ENCODE measurements around the gene UBL7.
"Not testable (repeated sequence)": the region's sequence is repeated elsewhere in the genome, so short reads cannot be mapped to it uniquely, and the experiment has no call there.

The UBL7 gene

GRCh38 chr15:74460871-74461846, at the start of gene UBL7:
Gene UBL7, minus strand, starts transcription at chr15:74461160. Its CDS starts 2,293 bp downstream, at chr15:74458867.
- DNase-seq (ENCODE audit: low read depth): peak; percentile 98

GRCh38 chr15:74506515-74506840, 45.5 kb upstream of the UBL7 start:
- no peak for DNase-seq (ENCODE audit: low read depth)

- no peak for DNase-seq (ENCODE audit: low read depth)
Measured at GRCh38 chr15:74505837-74506514, 45.0 kb upstream of the UBL7 start.

GRCh38 chr15:74504836-74505235, 43.9 kb upstream of the UBL7 start:
- no peak for DNase-seq (ENCODE audit: low read depth)

GRCh38 chr15:74504418-74504817, 43.5 kb upstream of the UBL7 start:
- DNase-seq (ENCODE audit: low read depth): no peak

- no peak for DNase-seq (ENCODE audit: low read depth)
Measured at GRCh38 chr15:74502301-74502700, 41.3 kb upstream of the UBL7 start.

GRCh38 chr15:74500401-74500800, 39.4 kb upstream of the UBL7 start:
- no peak for DNase-seq (ENCODE audit: low read depth)

- no peak for DNase-seq (ENCODE audit: low read depth)
Measured at GRCh38 chr15:74499366-74499765, 38.4 kb upstream of the UBL7 start.

- no peak for DNase-seq (ENCODE audit: low read depth)
Measured at GRCh38 chr15:74497584-74497983, 36.6 kb upstream of the UBL7 start.

GRCh38 chr15:74496648-74497047, 35.7 kb upstream of the UBL7 start:
- no peak for DNase-seq (ENCODE audit: low read depth)

GRCh38 chr15:74490339-74490689, 29.4 kb upstream of the UBL7 start:
- DNase-seq (ENCODE audit: low read depth): no peak

- DNase-seq (ENCODE audit: low read depth): peak; percentile 26
Measured at GRCh38 chr15:74489518-74490338, 28.8 kb upstream of the UBL7 start.

- no peak for DNase-seq (ENCODE audit: low read depth)
Measured at GRCh38 chr15:74488776-74489175, 27.8 kb upstream of the UBL7 start.

GRCh38 chr15:74482661-74483060, 21.7 kb upstream of the UBL7 start:
- DNase-seq (ENCODE audit: low read depth): no peak

- DNase-seq (ENCODE audit: low read depth): not testable (repeated sequence)
Measured at GRCh38 chr15:74480364-74480763, 19.4 kb upstream of the UBL7 start.

GRCh38 chr15:74471621-74472020, 10.7 kb upstream of the UBL7 start:
- DNase-seq (ENCODE audit: low read depth): not testable (repeated sequence)

- DNase-seq (ENCODE audit: low read depth): no peak
Measured at GRCh38 chr15:74470631-74471395, 9.9 kb upstream of the UBL7 start.

GRCh38 chr15:74468341-74469032, 7.5 kb upstream of the UBL7 start:
- DNase-seq (ENCODE audit: low read depth): no peak

- DNase-seq (ENCODE audit: low read depth): no peak
Measured at GRCh38 chr15:74466570-74466969, 5.6 kb upstream of the UBL7 start.

GRCh38 chr15:74464897-74465296, 3.9 kb upstream of the UBL7 start:
- DNase-seq (ENCODE audit: low read depth): no peak

GRCh38 chr15:74464216-74464615, 3.3 kb upstream of the UBL7 start:
- DNase-seq (ENCODE audit: low read depth): no peak
